Transverse colon (tissue), 4 donors: ENCODE measurements around the gene FHAD1.

ENCODE experiments used
- POLR2A ChIP-seq: fragments of 450-650 bp; IDR thresholded peaks from one replicate; pipeline ENCODE4 v1.6.1; 2016; ENCODE audit warnings: antibody characterized with exemption, mild to moderate bottlenecking, moderate library complexity
- POLR2AphosphoS5 ChIP-seq, 3 donors: sonication (generic); formaldehyde crosslinking; IDR thresholded peaks; one replicate each; pipeline ENCODE4 v1.6.1; 2016; ENCODE audit warnings: antibody characterized with exemption in 3 of 3
- TF ChIP-seq, protein P1 (sequence below), 5 experiments: fragments of 200-600 bp in 3 of 5; fragments of 450-650 bp in 2 of 5; sonication (generic) in 3 of 5; IDR thresholded peaks; 1 replicate in 2 of 5; 2 replicates in 3 of 5; pipeline ENCODE4 v1.5.1; 2016 to 2017; ENCODE audit warnings: antibody characterized with exemption in 5 of 5, inconsistent platforms in 3 of 5, mild to moderate bottlenecking in 2 of 5, moderate library complexity in 1 of 5

GRCh38 chr1:15323351-15323988 lies 76.4 kb downstream of the FHAD1 start:
- TF ChIP-seq POLR2AphosphoS5 (IDR thresholded peaks at IDR 0.05), result no peak
- TF ChIP-seq, protein P1, sequence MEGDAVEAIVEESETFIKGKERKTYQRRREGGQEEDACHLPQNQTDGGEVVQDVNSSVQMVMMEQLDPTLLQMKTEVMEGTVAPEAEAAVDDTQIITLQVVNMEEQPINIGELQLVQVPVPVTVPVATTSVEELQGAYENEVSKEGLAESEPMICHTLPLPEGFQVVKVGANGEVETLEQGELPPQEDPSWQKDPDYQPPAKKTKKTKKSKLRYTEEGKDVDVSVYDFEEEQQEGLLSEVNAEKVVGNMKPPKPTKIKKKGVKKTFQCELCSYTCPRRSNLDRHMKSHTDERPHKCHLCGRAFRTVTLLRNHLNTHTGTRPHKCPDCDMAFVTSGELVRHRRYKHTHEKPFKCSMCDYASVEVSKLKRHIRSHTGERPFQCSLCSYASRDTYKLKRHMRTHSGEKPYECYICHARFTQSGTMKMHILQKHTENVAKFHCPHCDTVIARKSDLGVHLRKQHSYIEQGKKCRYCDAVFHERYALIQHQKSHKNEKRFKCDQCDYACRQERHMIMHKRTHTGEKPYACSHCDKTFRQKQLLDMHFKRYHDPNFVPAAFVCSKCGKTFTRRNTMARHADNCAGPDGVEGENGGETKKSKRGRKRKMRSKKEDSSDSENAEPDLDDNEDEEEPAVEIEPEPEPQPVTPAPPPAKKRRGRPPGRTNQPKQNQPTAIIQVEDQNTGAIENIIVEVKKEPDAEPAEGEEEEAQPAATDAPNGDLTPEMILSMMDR (IDR thresholded peaks at IDR 0.05), result peak; percentile 98 to 99 (median 98)
- no peak for TF ChIP-seq POLR2A
